Neuron (in vitro differentiated cells): ENCODE measurements around the gene RTL10.
"Not testable (repeated sequence)": the region's sequence is repeated elsewhere in the genome, so short reads cannot be mapped to it uniquely, and the experiment has no call there.

Experiments
- H2AFZ ChIP-seq: one replicate; pipeline ENCODE4 v1.6.1; 2013; ENCODE audit warnings: low read depth, mild to moderate bottlenecking, inconsistent platforms, low read length, moderate library complexity
- H3K27me3 ChIP-seq: one replicate; pipeline ENCODE4 v1.6.1; 2013; ENCODE audit warnings: low read length; ENCODE audit not compliant: insufficient read depth
- H3K36me3 ChIP-seq: one replicate; pipeline ENCODE4 v1.6.1; 2013; ENCODE audit warnings: low read length; ENCODE audit not compliant: insufficient read depth
- H3K4me1 ChIP-seq: one replicate; pipeline ENCODE4 v1.6.1; 2013; ENCODE audit warnings: low read length; ENCODE audit not compliant: insufficient read depth
- H3K4me3 ChIP-seq: 2 replicates; pipeline ENCODE4 v1.5.1; 2013; ENCODE audit warnings: mild to moderate bottlenecking, low read length, moderate library complexity
- H3K9me3 ChIP-seq: one replicate; pipeline ENCODE4 v1.6.1; 2013; ENCODE audit warnings: low read length

Gene RTL10

GRCh38 chr22:19884954-19885751 lies 30.5 kb upstream of the RTL10 start:
- Histone ChIP-seq H3K4me3 (no peak overlapping the region), H3K36me3 (no peaks in the 10 kb centered on the region), H2AFZ (no peak overlapping the region), H3K4me1 (peaks cover 19% of the 10 kb centered on the region), H3K27me3 (peaks cover 10% of the 10 kb centered on the region), H3K9me3 (no peaks in the 10 kb centered on the region)

DNA sequence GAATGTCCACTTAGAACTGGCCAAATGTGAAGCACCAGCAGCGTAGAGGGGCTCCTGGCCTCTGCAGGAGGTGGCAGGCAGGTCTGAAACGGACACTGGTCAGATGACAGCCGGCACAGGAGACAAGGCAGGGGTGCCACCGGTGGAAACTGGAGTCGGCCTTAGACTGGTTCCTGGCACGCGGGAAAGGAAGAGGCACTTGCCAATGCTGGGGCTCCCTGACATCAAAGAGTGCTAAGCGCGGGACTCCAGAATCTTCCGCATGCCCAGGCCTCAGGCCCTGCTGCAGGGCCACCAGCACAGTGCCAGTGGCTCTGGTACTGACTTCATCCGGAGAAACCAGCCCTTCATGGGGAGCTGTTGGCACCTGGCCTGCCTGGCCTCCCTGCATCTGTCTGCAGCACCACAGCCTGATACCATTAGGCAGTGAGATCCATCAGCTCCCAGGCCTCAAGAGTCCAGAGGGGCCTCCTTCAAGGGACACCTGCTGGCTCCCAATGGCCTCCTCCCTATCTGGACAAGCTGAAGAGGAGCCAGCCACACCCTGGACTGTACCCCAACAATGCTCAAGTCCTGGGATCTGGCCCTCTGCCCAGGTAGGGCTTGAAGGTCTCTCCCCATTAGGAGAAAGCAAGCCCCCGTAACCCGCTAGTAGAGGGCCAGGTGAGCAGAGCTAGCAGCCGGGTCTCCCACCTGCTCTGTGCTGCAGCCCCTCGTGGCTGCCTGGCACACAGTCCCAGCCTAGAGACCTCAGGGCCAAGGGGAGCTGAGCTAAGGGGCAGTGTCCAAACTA lies 29.7 kb upstream of the RTL10 start:
- Histone ChIP-seq H3K36me3 (no peaks in the 10 kb centered on the region), H3K9me3 (no peaks in the 10 kb centered on the region), H3K4me3 (no peak overlapping the region), H3K4me1 (peaks cover 22% of the 10 kb centered on the region), H2AFZ (no peak overlapping the region), H3K27me3 (peaks cover 7% of the 10 kb centered on the region)

- H3K4me1 ChIP-seq, result peaks cover 22% of the 10 kb centered on the region
- H3K9me3 ChIP-seq, H3K36me3 ChIP-seq, H3K4me3 ChIP-seq, H3K27me3 ChIP-seq, H2AFZ ChIP-seq: not testable (repeated sequence)
Observed at GRCh38 chr22:19883446-19883845, 28.8 kb upstream of the RTL10 start.

DNA sequence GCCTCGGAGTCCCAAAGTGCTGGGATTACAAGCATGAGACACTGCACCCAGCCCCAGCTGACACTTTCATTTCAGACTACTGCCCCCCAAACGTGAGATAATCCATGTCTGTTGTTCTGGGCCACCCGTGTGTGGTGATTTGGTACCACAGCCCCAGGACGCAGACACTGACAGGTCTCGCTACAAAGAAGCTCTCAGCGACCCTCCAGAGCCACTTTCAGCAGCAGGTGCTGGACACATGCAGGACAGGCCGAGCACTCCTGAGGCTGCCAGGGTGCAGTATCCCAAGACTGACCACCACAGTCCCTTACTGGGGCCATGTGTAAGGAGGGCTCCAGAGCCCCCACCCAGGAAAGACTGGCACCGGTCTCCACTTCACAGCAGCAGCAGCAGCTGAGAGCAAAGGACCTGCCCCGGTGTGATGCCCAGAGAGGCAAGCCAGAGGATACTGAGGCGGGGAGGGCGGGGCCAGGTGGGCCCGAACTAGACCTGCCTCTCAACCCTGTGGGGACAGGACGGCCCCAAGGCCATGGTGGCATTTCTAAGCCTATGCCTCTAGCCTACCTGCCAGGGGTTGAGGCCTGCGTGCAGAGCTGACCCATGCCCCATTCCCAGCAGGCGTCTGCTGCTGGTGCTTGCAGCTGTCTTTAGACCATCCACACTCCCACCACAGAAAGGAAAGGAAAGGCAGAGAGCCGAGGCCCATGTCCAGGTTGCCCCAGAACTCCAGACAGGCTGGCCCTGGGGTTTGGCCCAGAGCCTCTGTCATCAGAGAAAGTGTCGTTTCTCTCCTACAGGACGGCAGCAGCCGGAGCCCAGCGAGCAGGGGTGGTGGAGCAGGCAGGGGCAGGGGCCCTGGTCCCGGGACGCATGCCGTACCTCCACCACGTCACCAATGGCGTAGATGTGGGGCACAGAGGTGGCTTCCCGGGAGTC lies 28.0 kb upstream of the RTL10 start:
- Histone ChIP-seq H3K36me3 (no peaks in the 10 kb centered on the region), H3K27me3 (peaks cover 7% of the 10 kb centered on the region), H2AFZ (no peak overlapping the region), H3K4me3 (no peak overlapping the region), H3K9me3 (no peaks in the 10 kb centered on the region), H3K4me1 (peaks cover 22% of the 10 kb centered on the region)

DNA sequence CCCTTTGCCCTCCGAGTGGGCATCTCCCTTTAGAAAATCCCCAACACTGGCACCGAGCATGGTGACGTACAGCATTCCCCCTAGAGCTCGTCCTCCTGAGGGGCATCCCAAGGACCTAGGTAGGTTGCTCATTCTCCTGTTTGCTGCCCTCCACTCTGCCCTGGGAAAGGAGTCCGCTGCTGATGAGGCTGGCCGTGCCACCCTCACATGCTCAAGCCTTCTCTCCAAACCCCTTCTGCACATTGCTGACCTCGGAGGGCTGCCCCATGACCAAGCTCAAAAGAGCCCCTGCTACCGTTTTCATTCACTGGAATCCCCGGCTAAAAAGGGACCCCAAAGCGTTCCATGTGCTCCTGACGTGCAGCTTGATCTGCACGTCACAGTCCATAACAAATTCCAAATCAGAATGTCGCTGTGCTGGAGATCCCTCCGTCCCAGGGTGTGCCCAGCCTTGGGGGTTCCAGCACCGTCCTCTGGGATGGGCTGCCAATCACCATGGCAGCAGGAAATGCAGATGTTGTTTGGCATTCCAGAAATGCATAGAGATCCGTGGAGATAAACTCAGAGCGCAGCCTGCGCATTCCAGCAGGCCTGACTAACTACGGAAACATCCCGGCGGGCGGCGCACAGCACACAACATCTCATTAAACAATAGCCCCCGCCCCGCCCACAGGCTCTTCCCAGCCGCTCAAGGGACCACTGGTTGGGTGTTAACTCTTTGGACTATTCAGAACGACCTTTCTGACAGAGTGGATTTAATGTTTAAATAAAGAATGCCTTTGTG lies 26.3 kb upstream of the RTL10 start:
- Histone ChIP-seq H3K27me3 (no peaks in the 10 kb centered on the region), H3K9me3 (no peaks in the 10 kb centered on the region), H2AFZ (peak overlapping the region; percentile 39), H3K4me1 (peaks cover 22% of the 10 kb centered on the region), H3K36me3 (no peaks in the 10 kb centered on the region), H3K4me3 (peak overlapping the region; percentile 24)

- peak overlapping the region; percentile 24 for H3K4me3 ChIP-seq
- H2AFZ ChIP-seq, result no peak overlapping the region
- H3K9me3 ChIP-seq, result no peaks in the 10 kb centered on the region
- no peaks in the 10 kb centered on the region for H3K27me3 ChIP-seq
- peaks cover 25% of the 10 kb centered on the region for H3K4me1 ChIP-seq
- no peaks in the 10 kb centered on the region for H3K36me3 ChIP-seq
Observed at GRCh38 chr22:19879992-19880785, 25.5 kb upstream of the RTL10 start.

- no peaks in the 10 kb centered on the region for H3K9me3 ChIP-seq
- H3K27me3 ChIP-seq, result no peaks in the 10 kb centered on the region
- H3K4me3 ChIP-seq, result no peak overlapping the region
- no peak overlapping the region for H2AFZ ChIP-seq
- no peaks in the 10 kb centered on the region for H3K36me3 ChIP-seq
- H3K4me1 ChIP-seq, result peaks cover 30% of the 10 kb centered on the region
Observed at GRCh38 chr22:19879643-19879991, 24.9 kb upstream of the RTL10 start.

GRCh38 chr22:19879246-19879570 lies 24.5 kb upstream of the RTL10 start:
- H3K4me1 ChIP-seq, result peaks cover 35% of the 10 kb centered on the region

GRCh38 chr22:19878461-19879245 lies 24.0 kb upstream of the RTL10 start:
- H3K4me3 ChIP-seq, result no peak overlapping the region

More at GRCh38 chr22:19879246-19879570, 24.5 kb upstream of the RTL10 start:
- no peaks in the 10 kb centered on the region for H3K27me3 ChIP-seq
- H3K4me3 ChIP-seq, result no peak overlapping the region
- no peaks in the 10 kb centered on the region for H3K9me3 ChIP-seq
- no peak overlapping the region for H2AFZ ChIP-seq
- H3K36me3 ChIP-seq, result no peaks in the 10 kb centered on the region

DNA sequence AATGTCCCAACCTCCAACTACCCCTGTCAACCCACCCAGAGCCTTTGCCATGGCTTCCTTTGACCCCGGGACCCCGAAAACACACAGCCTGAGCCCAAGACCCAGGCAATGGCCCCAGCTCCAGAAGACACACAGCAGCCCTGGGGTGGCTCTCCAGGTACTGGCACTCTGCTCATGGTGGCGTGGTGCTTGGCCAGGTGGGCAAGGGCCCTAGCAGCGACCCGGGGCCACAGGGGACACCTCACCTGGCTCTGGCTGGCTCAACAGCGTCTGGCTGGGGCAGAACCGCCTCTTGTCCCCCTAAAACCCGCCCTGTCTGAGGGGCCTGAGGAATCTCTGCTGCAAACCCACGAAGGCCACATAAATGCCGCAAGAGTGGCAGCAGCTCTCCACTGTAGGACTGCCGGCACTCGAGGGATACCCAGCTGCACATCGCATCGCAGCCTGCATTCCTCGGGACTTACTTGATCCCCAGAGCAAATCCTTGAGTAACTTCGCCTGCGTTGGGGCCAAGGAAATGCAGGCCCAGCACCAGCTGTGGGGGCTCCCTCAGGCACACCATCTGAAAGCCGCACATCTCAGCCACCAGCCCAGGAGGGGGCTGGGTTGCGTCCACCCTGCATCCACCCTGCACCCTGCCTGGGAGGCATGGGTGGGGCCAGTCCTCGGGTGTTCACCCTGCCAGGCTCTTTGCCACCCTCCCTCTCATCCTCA lies 23.1 kb upstream of the RTL10 start:
- Histone ChIP-seq H3K36me3 (no peaks in the 10 kb centered on the region), H3K4me3 (no peak overlapping the region), H2AFZ (no peak overlapping the region), H3K9me3 (no peaks in the 10 kb centered on the region), H3K27me3 (no peaks in the 10 kb centered on the region), H3K4me1 (peaks cover 47% of the 10 kb centered on the region)

More at GRCh38 chr22:19878461-19879245, 24.0 kb upstream of the RTL10 start:
- no peaks in the 10 kb centered on the region for H3K36me3 ChIP-seq
- H3K27me3 ChIP-seq, result no peaks in the 10 kb centered on the region
- H3K4me1 ChIP-seq, result peaks cover 40% of the 10 kb centered on the region
- H2AFZ ChIP-seq, result no peak overlapping the region
- H3K9me3 ChIP-seq, result no peaks in the 10 kb centered on the region
